G401.6 (cell line): Measurements from ENCODE around the gene AGAP3.

Experiments
- FAIRE-seq: peaks from 2 replicates; lab custom pipeline; 2012; peaks lifted over from hg19 to GRCh38; lab: Jason Lieb, UNC

The AGAP3 gene

DNA sequence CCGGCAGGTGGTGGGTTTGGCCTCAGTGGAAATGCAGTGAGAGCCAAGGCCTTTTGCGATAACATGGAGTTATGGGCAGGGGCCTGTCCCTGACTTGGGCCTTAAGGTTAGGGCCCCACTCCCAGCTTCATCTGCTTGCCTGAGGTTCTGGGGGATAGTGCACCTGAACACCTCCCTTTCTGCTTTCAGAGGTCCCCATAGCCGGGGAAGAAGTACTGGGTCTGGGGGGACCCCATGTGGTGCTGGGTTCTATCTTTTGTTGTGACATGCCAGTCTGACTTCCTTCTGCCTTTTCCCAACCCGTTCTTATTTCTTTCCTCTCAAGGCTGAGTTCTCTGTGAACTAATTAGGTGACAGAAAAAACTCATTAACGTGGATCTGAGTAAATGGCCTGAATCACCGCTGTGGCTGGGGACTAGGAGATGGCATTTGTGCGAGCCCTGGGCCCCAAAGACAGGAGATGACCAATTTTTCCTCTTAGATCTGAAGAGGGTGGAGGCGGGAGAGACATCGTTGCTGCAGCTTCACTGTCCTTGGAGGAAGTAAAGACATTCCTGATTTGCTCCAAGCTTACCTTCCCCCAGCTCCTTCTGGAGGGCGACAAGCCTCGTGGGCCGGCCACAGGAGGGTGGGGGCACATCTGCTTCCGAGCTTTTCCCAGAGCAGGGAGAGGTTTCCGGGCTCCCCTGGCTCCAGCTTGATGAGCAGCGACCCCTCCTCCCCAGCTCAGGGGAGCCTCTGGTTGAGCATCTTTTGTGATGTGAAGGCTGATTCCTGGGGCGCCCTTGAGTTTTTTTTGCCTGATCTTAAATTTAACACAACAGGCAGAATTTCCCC lies 2.0 kb downstream of the AGAP3 start:
- no peak for FAIRE-seq

DNA sequence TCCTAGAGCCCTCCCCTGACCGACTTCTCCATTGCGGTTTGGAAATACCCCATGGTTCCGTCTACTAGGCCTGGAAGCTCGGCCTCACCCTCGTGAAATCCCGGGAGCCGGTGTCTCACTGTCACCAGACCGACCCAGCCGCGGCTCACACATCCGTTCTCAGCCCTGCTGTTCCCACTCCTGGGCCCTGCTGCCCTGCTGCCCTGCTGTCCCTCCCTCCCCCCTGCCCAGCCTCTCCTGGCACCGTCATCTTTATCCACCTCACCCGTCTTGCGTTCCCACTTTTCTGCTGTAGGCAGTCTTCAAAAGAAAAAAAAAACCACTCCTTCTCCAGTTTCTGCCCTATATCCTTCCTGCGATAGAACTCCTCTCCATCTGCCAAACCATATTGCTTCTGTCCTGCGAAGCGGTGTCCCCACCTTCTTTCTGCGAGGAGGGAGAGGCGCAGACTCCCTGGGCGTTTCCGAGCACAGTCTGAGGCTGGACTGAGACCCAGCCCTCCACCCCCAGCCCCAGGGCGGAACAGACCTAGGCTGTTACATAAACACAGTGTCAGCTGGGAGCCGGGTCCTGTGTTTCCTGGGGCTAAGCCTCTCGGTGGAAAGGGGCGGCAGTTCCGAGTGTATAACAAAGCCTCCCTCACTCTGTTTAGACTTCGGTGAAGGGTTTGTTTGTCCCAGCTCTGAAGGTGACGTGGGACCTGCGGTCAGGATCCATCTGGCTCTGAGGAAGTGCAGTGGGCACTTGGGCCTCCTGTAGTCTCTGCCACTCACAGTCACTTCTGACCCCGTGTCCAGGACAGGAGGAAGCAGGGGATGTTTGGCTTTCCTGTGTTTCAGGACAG lies 2.8 kb downstream of the AGAP3 start:
- no peak for FAIRE-seq

DNA sequence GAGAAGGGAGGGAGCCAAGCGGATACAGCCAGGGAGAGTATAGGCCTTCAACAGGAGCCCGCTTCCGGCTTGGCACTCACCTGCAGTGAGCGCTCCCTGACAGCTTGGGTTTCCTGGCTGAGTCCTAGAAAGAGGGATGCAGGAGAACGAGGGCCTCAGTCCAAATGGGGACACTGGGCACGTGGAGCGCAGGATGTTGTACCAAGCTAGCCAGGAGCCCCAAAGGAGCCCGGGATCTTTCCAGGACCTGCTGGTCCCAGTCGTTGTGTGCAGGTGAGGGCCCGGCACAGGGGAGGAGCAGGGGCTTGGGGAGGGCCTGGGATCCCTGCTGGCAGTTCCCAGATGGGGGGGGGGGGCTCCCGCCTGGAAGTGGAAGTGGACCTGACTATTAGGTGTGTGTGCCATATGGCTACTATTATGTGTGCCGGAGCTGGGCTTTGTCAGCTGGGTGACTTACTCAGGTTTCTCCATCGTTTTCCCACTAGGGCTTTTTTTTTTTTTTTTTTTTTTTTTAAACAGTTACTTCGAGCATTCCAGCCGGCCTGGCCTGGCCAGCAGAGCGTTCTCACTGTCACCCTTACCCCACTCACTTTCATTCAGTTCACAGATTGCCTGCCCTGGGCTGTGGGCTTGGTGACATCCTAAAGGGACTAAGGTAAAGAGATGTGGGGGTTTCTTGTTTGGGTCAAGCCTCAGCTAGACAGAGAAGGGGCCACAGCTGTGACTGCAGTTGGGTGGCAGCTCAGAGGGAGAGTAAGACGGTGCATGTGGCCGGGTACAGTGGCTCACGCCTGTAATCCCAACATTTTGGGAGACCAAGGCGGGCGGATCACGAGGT lies 3.8 kb downstream of the AGAP3 start:
- FAIRE-seq = no peak

DNA sequence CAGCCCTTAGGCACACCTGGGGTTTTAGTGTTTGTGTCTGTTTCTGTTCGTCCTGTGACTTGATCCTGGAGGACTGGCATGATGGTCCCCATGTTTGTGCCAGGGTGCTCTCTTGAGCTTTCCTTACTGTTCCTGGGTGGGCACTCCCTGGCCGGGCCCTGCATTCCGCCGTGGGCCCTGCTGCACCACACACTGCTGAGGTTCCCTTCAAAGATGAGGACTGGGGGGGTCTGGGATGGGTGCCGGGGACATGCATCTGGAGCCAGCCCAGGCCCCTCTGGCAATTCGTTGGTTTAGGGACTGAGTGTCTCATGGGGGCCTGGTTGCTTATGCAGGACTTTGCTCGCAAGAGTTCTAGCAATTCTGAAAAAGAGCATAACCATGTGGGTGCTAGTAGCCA lies 4.7 kb downstream of the AGAP3 start:
- no peak for FAIRE-seq

DNA sequence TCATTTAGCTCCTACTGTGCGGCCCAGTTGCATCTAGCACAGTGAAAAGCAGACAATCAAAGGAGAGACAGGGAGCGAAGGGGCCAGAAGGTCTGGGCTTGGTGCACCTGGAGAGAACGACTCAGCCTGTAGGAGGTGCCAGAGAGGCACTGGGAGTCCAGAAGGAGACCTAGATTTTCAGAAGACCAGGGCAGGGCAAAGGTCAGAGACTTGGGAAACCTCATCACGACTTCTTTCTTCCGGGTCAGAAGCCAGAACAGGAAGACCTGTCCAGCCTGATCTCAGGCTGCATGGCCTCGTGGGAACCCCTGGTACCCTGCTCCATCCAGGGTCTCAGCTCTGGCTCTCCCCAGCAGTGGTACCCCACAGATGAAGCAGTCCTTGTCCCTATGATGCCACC lies 5.2 kb downstream of the AGAP3 start:
- no peak for FAIRE-seq

DNA sequence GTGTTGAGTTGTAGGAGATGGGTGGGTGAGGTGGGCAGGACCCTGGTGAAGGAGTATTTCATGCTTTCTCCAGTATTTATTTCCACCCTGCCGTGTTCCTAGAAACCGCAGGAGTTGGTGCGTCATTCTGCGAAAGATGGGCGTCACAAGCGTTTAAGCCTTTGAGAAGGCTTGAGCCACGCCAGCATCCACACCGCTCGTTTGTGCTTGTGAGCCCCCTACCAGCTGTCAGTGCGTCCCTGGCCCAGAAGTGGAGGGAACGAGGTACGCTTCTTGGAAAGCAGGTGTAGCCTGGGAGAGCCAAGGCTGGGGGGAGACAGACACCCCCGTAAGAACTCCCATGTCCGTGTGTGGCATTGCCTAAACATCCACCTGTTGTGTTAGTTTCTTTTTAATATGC lies 5.7 kb downstream of the AGAP3 start:
- no peak for FAIRE-seq

DNA sequence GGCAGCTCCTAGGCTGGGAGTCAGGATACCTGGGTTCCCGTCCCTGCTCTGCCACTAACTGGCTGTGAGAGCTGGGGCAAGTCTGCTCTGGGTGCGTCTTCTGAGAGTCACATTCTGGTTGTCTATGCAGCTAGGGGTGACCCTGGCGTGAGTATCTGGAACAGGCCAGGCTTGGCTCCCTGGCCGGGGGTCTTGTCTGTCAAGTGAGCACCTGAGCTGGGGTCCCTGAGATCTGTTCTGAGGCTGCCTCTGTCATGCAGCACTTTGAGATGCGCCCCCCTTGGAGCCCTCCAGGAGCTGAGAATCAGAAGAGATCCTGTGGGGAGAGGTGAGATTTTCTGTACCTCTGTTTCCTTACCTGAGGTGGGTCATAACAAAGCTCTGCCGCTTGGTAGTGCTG lies 7.5 kb downstream of the AGAP3 start:
- no peak for FAIRE-seq

DNA sequence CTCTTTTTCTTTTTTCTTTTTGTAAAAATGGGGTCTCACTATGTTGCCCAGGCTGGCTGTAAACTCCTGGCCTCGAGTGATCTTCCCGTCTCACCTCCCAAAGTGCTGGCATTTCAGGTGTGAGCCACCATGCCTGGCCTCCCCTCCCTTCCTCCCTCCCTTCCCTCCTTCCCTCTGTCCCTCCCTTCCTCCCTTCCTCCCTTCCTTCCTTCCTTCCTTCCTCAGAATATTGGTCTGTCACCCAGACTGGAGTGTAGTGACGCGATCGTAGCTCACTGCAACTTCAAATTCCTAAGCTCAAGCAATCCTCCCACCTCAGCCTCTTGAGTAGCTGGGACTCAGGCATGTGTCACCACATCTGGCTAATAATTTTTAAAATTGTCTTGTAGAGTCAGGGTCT lies 8.4 kb downstream of the AGAP3 start:
- FAIRE-seq = no peak

DNA sequence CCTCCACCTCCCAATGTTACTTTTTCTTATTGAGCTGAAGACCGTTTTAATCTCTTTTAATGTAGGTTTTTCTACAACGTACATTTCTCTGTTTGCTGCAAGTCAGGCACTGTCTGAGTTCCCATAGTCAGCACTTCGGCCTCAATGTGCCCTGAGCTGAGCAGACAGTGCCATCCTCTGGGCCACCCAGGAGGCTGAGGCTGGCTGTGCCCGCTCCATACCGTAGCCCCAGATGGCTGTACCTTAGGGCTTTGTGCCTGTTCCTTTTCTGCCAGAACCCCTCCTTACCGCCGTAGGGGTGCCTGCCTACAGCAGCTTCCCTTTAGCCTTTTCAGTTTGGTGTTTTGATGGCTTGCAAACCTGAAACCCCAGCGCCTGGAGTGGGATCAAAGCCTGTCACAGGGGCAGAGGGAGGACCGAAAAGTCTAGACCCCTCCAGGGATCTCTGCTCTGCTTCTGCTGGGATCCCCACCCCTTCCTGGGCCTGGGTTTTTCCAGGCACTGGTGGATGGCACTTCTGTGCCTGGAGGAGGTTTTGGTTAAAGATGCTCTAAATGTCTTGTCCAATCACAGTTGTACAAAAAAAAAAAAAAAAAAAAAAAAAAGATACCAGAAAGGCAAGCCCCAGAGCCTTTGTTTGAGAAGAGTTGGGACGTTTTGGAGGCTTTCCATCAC lies 9.0 kb downstream of the AGAP3 start:
- FAIRE-seq = no peak

DNA sequence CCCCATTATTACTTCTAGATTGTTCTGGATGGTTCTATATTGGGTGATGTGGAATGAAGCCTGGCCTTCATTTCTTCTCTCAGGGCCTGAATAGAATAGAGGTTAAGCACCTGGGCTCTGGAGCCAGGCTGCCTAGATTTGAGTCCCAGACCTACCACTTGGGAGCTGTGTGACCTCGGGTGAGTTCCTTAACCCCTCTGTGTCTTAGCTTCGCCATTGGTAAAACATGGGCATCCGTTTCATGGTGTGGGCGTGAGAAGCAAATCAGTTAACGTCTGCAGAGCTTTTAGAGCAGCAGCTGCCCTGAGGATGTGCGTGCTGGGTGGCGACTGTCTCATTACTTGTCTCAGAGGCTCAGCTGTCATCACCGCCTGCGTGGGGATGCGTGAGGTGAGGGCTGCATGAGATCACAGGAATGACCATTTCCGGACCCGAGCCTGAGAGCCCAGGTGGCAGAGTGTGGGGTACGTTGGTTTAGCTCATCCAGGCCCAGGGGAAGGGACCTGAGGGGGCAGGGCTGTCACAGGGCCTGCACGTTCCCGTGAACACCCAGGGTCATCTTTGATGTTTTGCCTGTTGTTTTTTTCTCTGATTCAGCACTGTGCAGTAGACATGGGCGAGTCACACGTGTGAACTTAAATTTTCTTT lies 9.7 kb downstream of the AGAP3 start:
- FAIRE-seq = no peak

DNA sequence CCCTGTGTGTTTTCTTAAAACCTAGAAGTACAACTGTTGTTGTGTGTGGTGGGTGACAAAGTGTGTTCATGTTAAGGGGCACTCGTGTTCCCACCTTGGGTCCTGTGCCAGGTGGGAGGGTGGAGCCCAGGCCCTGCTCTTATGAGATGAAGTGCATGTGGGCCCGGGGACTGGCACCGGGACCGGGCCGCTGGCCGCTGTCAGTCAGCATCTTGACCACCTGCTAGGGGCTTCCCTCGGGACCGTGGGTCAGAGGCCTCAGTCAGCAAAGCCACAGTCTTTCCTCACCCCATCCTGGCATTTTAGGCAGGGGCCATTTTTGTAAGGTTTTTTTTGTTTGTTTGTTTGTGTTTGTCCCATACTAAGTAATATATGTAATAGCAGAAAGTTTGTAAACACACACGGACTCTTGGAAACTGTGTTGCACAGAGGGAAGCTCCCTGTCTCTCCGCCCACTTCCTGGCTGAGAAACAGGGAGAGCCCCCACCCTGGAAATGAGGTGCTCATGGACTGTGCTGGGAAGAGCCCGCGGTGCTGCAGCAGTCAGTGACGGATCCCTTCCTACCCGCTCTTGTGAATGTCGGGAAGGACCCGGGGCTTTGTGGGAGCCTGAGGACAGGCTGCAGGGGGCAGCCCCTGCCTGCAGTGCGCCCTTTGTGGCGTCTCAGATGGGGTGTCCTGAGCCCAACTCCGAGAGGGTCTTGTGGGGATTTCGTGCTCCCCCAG lies 13.4 kb downstream of the AGAP3 start:
- no peak for FAIRE-seq

DNA sequence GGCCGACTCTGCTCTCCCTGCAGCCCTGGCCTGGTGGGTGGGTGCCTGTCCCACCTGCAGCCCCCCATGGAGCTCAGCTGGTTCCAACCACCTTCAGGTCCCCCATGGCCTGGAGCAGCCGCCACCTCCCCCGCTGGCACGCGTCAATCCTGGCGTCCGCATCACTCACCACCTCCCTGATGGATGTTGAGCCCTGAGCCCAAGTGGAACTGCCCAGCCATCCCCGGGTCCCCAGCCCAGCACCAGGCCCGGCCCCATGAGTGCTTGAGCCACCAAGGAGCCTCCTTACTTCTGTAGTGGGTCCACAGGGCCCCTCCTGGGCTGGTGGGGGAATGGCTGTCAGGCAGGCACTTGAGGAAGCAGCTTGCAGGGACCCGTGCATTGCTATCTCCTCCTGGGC lies 14.6 kb downstream of the AGAP3 start:
- no peak for FAIRE-seq

DNA sequence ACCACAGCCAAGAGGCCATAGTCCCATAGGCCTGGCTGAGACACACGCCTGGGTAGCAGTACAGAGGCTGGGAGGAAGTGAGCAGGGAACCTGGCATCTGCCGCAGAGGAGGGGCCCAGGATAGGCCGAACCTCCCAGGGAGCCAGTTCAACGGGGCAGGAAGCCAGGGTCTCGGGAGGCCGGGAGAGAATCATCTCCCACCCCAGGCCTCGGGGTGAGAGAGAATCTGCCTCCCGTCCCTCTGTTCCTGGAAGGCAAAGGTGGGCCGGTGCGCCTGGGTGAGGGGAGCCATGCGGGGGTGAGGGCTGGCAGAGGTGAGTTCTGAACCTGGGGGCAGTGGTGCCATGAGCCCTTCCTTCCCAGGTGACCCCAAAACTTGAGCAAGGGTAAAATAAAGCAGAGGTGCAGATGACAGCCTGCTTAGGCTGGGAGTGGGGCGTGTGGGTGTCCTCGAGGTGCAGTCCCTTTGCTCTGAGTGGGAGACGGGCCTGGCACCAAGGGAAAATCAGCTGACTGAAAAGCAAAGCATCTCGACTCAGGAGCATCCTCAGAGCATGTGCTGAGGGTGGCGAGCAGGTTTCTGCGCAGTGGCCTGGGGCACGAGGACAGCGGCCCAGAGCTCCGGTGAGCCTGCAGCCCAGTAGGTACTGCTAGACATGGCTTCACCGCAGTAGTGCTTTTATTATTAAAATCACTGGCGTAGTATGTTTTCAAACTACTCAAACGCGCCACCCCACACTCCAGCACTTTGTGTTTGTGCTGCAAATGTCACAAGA lies 15.5 kb downstream of the AGAP3 start:
- FAIRE-seq = no peak

DNA sequence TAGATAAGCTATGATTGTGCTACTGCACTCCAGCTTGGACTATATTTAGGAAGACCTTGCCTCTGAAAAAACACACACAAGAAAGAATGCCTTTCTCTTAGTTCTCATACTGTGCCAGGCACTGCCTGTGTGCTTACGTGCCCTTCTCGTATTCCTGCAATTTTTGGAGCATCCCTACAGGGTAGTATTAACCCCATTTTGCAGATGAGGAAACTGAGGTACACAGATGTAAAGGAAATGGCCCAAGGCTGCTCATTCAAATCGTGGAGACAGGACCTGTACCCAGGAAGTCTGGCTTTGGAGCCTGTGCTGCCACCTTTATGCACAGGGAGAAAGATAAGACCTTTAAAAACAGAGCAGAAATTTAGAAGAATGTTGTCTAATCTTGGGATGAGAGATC lies 16.7 kb downstream of the AGAP3 start:
- no peak for FAIRE-seq

DNA sequence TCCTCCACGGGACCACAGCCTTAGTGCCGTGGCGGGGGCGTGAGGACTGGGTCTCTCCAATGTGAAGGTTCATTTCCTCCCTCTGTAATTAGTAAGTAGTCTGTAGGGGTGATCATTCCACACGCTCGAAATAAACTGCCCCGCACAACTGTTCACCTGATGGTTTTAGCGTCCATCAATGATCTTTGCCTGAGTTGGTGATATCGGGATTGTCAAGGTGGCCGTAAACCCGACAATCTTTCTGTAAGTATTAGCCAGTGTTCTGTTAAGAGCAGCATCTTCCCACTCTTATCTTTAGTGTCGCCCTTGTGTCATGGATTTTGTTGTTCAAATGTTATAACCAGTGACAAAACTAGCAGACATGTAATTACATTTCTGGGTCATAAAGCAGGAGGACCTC lies 17.7 kb downstream of the AGAP3 start:
- no peak for FAIRE-seq

DNA sequence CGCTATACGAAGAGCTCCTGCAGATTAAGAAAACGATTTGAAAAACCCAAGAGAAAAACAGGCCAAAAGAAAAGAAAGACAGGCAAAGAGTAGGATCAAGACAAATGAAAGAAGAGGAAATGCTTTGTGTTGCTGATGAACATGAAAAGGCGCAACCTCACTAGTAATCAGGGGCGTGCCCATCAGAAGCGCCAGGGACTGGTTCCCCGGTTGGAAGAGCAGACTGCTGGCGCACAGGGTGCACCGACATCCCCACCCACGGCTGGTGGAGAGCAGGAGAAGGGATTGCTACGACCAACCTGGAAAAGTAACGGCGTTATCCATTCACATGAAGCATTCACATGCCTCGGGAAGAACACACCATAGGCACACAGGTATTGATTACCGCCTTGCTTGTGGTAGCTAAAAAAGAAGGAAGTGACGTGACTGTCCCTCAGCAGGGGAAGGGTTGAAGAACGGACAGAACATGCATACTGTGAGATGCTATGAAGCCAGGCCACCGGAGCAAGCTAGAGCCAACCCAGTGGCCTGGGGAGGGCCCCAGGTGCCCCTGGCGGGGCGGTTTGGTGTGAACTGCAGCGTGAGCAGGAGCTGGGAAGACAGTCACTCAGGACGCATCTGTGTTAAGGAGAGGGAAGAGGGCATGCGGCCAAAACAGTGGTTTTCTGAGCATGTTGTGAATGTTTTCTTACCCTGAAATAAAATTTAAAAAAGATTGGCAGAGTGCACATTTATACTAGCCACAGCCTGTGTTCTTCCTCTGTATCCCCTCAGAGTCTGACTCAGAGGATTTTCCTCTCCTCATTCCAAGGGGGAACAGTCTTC lies 18.3 kb downstream of the AGAP3 start:
- FAIRE-seq = no peak

DNA sequence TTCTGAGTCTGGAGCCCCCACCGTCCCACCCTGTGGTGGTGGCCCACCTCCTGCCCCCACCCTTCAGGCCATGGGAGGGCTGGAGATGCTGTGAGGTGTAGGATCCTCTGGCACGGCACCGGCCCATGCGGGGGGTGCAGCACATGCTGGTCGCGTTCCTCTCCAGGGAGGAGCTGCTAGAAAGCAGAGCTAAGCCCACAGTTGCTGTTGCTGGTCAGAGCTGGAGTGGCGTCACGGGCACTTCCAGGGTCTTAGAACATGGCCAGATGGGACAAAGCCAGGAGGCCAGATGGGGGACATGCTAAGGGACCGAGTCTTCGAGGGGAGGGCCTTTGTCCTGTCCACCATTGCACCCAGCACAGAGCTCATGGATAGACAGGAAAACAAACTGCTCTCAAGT lies 21.6 kb downstream of the AGAP3 start:
- FAIRE-seq = no peak

DNA sequence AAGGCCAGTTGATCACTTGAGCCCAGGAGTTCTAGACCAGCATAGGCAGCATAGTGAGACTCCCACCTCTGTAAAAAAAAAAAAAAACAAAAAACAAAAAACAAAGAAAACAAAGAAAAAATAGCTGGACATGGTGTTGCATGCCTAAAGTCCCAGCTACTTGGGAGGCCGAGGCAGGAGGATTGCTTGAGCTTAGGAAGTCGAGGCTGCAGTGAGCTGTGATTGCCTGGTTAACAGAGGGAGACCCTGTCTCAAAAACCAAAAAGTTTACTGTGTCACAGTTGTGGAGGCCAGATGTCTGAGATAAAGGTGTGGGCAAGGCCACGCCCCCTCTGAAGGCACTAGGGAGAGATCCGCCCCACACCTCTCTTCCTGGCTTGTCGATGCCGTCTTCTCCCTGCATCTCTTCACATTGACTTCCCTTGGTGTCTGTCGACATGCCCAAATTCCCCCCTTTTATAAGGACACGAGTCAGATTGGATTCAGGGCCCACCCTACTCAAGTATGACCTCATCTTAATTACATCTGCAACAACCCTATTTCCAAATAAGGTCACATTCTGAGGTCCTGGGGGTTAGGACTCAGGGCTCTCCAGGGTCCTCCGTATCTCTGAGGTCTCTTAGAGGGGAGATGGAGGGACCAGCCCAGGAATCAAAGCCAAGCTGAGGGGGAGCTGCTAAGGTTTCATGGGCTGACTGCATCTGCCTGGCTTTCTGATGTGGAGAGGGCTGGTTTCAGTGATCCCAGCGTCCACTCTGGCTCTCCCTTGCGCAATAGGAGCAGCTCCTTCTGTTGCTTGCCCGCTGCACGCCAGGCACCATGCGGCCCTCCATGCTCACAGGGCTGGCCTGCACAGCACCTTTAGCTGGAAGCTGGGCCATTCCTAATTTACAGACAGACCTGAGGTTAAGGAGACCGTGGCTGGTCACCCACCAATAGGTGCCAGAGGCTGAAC lies 23.1 kb downstream of the AGAP3 start:
- no peak for FAIRE-seq
